AG10803 (cell line): Measurements from ENCODE around the gene CFAP46.
A peak's percentile ranks its signal among the peaks of the same experiment; 100 is the strongest.

ENCODE experiments used
- DNase-seq: peaks from one replicate; pipeline ENCODE4 v3.0.0; 2010; ENCODE audit warnings: low read depth
- H3K4me3 ChIP-seq: 2 replicates; pipeline ENCODE4 v1.5.1; 2011; ENCODE audit warnings: mild to moderate bottlenecking, low read length, control low read depth
- CTCF ChIP-seq: conservative IDR thresholded peaks from 2 replicates; pipeline ENCODE4 v1.5.1; 2011; ENCODE audit warnings: mild to moderate bottlenecking, low read length, control low read depth, inconsistent platforms

CFAP46 gene

GRCh38 chr10:132983252-132984007, 41.1 kb upstream of the CFAP46 start:
- H3K4me3 ChIP-seq: no peak overlapping the region
- no peak for TF ChIP-seq CTCF

GRCh38 chr10:132982301-132982989, 40.1 kb upstream of the CFAP46 start:
- H3K4me3 ChIP-seq: no peak overlapping the region
- peak; percentile 54 for DNase-seq
- TF ChIP-seq CTCF: no peak

More at GRCh38 chr10:132983252-132984007, 41.1 kb upstream of the CFAP46 start:
- DNase-seq: no peak

- H3K4me3 ChIP-seq: no peak overlapping the region
- no peak for DNase-seq
These were observed 39.4 kb upstream of the CFAP46 start for GRCh38 chr10:132981746-132982145.

DNA sequence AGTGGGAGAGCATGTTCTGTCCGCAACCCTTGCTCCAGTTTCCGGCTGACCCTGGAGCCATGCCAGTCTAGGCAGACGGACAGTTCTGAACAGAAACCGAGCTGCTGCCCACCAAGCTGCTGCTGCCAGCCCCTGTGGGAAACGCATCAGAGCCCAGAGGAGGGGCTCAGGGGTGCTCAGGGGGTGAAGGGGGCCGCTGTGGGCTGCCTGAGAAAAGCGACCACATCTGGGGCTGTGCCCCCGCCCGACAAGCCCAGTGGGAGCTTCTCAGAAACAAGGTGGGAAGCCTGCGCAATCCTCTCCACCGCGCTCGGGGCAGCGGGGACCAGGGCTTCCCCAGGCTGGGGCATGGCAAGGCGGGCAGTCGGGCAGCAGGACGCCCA, 38.8 kb upstream of the CFAP46 start:
- no peak overlapping the region for H3K4me3 ChIP-seq
- no peak for DNase-seq
- TF ChIP-seq CTCF: no peak

More at GRCh38 chr10:132981746-132982145, 39.4 kb upstream of the CFAP46 start:
- no peak for TF ChIP-seq CTCF

- TF ChIP-seq CTCF: no peak
- DNase-seq: no peak
- no peak overlapping the region for H3K4me3 ChIP-seq
These were observed 38.2 kb upstream of the CFAP46 start for GRCh38 chr10:132980426-132981172.

DNA sequence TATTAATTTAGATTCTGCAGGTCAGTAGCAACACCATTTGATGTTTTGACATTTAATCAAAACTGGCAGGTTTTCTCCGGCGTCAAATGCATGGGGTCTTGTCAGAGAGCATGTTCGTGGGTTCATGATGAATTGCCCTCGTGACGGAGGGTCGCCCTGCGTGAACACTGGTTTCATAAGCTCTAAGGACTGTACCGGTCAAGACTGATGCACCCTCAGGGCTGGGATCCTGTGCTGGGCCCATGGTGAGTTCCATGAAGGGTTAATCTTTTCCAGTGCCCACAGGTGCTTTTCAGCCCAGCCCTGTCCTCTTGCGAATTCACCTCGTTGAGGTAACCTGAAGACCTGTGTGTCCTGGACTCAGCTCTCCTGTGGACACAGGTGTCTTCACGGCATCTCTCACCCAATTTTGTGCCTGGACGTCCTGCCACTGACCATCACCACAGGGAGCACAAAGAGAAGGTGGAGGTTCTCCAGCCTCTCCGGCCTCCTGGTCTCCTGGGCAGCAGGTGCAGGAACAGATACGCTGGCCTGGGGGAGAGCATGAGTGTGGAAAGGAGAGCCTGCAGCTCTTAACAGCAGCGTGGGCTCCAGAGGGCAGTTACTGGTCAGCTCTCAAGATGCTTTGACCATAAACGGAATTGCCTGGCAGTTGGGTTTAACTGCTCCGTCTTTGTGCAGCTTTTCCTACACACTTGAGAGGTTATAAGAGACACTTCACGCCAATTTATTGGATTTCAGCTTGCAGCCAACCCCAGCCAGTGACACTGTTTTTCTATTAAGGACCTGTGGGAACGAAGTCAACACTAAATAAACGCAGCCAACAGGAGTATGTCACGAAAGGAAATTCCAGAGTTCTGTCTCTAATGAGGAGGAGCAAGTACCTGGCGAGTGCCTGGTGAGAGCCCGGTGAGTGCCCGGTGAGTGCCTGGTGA, 37.4 kb upstream of the CFAP46 start:
- DNase-seq: no peak
- TF ChIP-seq CTCF: no peak
- H3K4me3 ChIP-seq: no peak overlapping the region
